HL-60 (cell line): ENCODE data around the gene B4GALNT4.
"Not testable (repeated sequence)": the region's sequence is repeated elsewhere in the genome, so short reads cannot be mapped to it uniquely, and the experiment has no call there.

Source experiments
- DNase-seq, 2 experiments: peaks; one replicate each; pipeline ENCODE4 v3.0.0-alpha.2; 2010 to 2020; ENCODE audit warnings: low read depth in 1 of 2, low spot score in 1 of 2
- H3K27ac ChIP-seq: fragments of 250-450 bp; sonication (Bioruptor Pico); replicated peaks from 2 replicates; pipeline ENCODE4 v1.5.1; 2020; ENCODE audit warnings: mild to moderate bottlenecking, moderate library complexity
- H3K27me3 ChIP-seq: fragments of 250-450 bp; sonication (Bioruptor Pico); 2 replicates; pipeline ENCODE4 v1.5.1; 2021; ENCODE audit warnings: mild to moderate bottlenecking, moderate library complexity; ENCODE audit not compliant: insufficient read depth, poor library complexity, severe bottlenecking
- H3K4me3 ChIP-seq: replicated peaks from 2 replicates; pipeline ENCODE4 v1.5.1; 2011; ENCODE audit warnings: mild to moderate bottlenecking, control low read depth, low read length; ENCODE audit not compliant: insufficient read depth
- GABPA ChIP-seq: IDR thresholded peaks from 2 replicates; pipeline ENCODE4 v1.6.1; 2012; ENCODE audit warnings: low read depth
- POLR2AphosphoS5 ChIP-seq: IDR thresholded peaks from 2 replicates; pipeline ENCODE4 v1.6.1; 2012; ENCODE audit warnings: low read depth
- SPI1 ChIP-seq: IDR thresholded peaks from 2 replicates; pipeline ENCODE4 v1.6.1; 2012; ENCODE audit warnings: low read depth, mild to moderate bottlenecking, borderline replicate concordance
- TF ChIP-seq, protein P1 (sequence below): IDR thresholded peaks from one replicate; pipeline ENCODE4 v1.5.1; 2011; ENCODE audit warnings: low read length, control low read depth, inconsistent platforms; ENCODE audit not compliant: insufficient read depth
- TF ChIP-seq, protein P2 (sequence below): IDR thresholded peaks from 2 replicates; pipeline ENCODE4 v1.6.1; 2012; ENCODE audit warnings: low read depth; ENCODE audit not compliant: insufficient replicate concordance

Gene B4GALNT4

DNA sequence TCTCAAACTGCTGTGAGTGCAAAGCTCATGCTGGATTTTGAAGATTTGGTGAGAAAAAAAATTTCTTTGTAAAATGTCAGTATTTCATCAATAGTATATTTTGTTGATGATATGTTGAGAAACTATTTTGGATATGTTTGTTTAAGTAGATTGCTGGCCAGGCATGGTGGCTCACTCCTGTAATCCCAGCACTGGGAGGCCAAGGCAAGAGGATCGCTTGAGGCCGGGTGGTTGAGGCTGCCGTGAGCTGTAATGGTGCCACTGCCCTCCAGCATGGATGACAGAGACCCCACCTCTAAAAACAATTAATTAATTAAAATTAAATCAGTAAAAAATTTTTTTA lies 41.7 kb upstream of the B4GALNT4 start:
- Histone ChIP-seq H3K27ac (peak overlapping the region; percentile 44), H3K4me3 (no peak overlapping the region), H3K27me3 (peaks cover 4% of the 10 kb centered on the region)
- no peak for DNase-seq
- TF ChIP-seq, protein P1, sequence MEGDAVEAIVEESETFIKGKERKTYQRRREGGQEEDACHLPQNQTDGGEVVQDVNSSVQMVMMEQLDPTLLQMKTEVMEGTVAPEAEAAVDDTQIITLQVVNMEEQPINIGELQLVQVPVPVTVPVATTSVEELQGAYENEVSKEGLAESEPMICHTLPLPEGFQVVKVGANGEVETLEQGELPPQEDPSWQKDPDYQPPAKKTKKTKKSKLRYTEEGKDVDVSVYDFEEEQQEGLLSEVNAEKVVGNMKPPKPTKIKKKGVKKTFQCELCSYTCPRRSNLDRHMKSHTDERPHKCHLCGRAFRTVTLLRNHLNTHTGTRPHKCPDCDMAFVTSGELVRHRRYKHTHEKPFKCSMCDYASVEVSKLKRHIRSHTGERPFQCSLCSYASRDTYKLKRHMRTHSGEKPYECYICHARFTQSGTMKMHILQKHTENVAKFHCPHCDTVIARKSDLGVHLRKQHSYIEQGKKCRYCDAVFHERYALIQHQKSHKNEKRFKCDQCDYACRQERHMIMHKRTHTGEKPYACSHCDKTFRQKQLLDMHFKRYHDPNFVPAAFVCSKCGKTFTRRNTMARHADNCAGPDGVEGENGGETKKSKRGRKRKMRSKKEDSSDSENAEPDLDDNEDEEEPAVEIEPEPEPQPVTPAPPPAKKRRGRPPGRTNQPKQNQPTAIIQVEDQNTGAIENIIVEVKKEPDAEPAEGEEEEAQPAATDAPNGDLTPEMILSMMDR = no peak
- TF ChIP-seq, protein P2, sequence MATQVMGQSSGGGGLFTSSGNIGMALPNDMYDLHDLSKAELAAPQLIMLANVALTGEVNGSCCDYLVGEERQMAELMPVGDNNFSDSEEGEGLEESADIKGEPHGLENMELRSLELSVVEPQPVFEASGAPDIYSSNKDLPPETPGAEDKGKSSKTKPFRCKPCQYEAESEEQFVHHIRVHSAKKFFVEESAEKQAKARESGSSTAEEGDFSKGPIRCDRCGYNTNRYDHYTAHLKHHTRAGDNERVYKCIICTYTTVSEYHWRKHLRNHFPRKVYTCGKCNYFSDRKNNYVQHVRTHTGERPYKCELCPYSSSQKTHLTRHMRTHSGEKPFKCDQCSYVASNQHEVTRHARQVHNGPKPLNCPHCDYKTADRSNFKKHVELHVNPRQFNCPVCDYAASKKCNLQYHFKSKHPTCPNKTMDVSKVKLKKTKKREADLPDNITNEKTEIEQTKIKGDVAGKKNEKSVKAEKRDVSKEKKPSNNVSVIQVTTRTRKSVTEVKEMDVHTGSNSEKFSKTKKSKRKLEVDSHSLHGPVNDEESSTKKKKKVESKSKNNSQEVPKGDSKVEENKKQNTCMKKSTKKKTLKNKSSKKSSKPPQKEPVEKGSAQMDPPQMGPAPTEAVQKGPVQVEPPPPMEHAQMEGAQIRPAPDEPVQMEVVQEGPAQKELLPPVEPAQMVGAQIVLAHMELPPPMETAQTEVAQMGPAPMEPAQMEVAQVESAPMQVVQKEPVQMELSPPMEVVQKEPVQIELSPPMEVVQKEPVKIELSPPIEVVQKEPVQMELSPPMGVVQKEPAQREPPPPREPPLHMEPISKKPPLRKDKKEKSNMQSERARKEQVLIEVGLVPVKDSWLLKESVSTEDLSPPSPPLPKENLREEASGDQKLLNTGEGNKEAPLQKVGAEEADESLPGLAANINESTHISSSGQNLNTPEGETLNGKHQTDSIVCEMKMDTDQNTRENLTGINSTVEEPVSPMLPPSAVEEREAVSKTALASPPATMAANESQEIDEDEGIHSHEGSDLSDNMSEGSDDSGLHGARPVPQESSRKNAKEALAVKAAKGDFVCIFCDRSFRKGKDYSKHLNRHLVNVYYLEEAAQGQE = no peak
- no peak for TF ChIP-seq GABPA
- TF ChIP-seq SPI1 = no peak
- TF ChIP-seq POLR2AphosphoS5 = no peak

DNA sequence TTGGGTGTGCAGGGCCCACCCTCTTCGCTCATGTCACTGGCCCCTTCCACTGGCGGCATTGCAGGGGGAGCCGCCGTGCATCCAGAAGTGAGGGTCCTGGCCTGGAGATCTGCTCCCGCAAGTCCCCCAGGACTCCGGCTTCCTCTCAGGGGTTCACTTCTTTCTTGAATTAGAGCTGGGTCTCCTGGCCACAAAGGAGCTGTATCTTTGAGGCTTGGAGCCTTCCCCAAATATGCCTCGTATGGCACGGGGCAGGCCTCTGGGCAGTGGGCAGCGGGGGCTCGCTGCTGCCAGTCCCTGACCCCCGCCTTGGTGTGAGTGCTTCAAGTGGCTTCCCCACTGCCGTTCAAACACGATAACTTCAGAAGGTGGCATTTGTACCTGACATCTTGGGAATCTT lies 41.3 kb upstream of the B4GALNT4 start:
- Histone ChIP-seq H3K4me3 (no peak overlapping the region), H3K27ac (no peak overlapping the region), H3K27me3 (peaks cover 4% of the 10 kb centered on the region)
- DNase-seq = no peak
- TF ChIP-seq, protein P2 = no peak
- TF ChIP-seq POLR2AphosphoS5 = no peak
- TF ChIP-seq, protein P1 = no peak
- TF ChIP-seq SPI1 = no peak
- TF ChIP-seq GABPA = no peak

DNA sequence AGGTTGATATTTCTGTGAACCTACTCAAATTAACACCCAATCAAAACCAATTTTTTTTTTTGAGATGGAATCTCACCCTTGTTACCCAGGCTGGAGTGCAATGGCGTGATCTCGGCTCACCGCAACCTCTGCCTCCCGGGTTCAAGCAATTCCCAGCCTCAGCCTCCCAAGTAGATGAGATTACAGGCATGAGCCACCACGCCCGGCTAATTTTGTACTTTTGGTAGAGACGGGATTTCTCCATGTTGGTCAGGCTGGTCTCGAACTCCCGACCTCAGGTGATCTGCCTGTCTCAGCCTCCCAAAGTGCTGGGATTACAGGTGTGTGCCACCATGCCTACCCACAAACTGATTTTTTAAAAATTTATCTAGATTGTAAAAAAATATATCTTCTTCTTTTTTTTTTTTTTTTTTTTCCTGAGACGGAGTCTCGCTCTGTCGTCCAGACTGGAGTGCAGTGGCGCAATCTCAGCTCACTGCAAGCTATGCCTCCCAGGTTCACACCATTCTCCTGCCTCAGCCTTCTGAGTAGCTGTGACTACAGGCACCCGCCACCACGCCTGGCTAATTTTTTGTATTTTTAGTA lies 40.7 kb upstream of the B4GALNT4 start:
- not testable (repeated sequence) for H3K27ac ChIP-seq, H3K27me3 ChIP-seq, DNase-seq, H3K4me3 ChIP-seq

DNA sequence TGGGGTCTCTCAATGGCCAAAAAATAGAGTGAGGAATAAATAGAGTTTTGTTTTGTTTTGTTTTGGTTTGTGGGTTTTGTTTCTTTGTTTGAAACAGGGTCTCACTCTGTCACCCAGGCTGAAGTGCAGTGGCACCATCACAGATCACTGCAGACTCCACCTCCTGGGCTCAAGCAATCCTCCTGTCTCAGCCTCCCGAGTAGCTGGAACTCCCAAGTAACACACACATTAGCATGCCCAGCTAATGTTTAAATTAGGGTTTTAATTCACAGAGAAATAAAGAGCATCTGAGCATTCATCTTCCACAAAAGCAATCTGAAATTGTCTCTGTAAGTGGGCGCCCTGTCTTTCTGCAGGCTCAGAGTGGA lies 39.4 kb upstream of the B4GALNT4 start:
- DNase-seq = no peak
- Histone ChIP-seq H3K27me3 (peaks cover 4% of the 10 kb centered on the region), H3K27ac (no peak overlapping the region), H3K4me3 (no peak overlapping the region)
- no peak for TF ChIP-seq POLR2AphosphoS5
- TF ChIP-seq, protein P1 = no peak
